ENCODE results near the gene RASGRP2.

The RASGRP2 gene

DNA sequence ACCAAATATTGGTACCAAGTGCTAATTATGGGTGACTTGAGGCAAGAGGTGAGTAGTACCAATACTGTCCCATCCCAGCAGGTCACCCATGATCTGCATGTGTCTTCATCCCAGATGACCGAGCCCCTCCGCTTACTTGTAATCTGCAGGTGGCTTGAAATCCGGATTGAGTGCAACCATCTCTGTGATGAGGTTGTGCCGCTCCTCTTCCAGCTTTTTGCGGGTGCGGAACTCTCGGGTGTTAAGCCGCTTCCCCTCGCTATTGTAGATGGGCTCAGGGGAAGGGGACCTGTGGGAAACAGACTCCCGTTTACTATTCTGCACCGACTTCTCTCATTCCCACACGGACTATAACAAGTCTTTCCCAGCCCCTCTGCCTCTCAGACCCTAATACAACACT lies 26.2 kb upstream of the RASGRP2 start:
- no peak for DNase-seq (ENCODE audit: low spot score)

DNA sequence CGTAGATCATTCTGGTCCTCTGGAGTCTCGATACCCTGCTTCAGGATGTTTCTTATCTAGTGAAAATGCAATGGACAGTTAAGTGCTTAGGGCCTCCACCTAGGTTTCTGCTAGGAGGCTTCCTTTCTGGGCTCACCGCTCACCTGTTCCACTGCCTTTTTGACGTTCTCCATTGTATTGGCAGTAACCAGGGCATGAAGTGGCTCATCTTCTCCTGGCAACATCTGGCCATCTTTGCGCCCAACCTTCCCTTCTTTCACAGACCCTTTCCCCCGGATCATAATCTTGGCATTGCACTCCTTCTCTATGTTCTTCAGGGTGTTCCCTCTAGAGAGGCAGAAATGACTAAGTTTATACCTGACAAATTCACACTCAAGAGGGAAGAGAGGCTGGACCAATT lies 25.3 kb upstream of the RASGRP2 start:
- DNase-seq (ENCODE audit: low spot score) = no peak

DNA sequence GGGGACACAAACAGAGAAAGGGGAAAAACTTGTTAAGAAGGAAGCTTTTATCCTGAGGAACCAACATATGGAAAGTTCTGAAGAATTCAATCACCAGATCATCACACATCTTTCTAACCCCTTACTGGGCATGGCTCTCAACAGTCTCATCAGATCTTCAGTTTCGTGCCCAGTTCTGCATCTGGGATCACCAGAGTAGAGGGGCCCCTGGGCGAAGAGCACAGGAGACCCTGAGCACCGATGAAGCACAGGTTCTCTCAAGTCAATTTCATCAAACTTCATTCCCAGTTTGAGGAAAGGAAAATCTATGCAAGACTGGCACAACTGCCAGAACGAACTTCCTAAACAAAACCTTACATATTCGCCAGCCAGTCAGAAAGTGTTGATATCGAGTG lies 24.4 kb upstream of the RASGRP2 start:
- DNase-seq (ENCODE audit: low spot score) = no peak

DNA sequence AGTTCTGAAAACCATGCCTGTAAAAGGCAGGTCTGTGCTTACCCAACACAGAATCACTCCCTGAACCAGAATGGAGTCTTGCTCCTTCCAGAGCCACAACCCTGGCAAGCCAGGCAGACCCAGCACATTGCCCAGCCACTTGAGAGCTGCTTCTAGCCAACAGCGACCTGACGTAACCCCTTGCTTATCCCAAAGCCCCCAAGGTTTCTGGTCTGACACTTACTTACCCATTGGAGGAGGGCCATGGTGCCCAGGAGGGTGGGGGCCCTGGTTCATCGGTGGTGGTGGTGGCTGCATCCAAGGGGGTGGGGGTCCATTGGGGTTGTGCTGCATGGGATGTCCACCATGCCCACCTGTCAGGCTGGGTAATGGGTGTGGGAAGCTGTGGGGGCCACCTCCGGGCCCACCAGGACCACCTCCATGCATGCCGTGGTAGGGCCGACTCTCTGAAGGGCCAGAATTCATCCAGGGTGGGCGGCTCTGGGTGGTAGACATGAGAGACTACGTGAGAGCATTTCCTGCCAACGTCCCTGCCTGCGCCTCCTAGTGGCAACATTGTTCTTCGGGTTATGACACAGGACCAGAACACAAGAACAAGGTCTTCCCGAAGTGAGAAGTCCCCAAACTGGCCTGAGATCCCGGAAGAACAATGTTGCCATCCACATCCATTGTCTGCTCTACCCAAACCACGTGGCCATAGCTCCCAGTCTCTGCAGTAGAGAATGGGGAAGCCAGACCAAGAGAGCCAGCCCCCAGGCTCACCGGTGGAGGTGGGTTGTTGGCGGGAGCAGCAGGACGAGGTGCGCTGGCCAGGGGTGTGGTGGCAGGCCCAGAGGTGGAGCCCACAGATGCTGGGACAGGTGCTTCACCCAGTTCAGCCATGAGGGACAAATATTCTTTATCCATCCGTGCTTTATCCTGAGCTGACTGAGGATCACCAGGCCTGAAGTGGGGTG lies 23.7 kb upstream of the RASGRP2 start:
- DNase-seq (ENCODE audit: low spot score) = no peak

DNA sequence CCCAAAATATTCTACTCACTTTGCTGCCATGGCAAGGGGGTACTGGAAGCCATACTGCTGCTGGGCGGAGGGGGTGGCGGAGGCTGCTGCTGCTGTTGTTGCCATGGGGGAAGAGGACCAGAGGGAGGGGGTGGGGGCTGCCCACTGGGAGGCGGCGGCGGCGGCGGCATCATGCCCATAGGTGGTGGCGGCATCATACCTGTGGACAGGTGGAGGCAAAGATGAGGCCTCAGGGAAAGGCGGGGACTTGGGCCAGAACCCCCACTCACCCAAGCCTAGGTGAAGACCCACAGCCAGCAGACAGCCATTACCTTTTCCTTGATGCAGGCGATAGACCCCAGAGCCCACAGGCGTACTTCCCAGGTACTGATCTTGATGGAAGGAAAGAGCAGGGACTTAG lies 22.9 kb upstream of the RASGRP2 start:
- DNase-seq (ENCODE audit: low spot score) = no peak

DNA sequence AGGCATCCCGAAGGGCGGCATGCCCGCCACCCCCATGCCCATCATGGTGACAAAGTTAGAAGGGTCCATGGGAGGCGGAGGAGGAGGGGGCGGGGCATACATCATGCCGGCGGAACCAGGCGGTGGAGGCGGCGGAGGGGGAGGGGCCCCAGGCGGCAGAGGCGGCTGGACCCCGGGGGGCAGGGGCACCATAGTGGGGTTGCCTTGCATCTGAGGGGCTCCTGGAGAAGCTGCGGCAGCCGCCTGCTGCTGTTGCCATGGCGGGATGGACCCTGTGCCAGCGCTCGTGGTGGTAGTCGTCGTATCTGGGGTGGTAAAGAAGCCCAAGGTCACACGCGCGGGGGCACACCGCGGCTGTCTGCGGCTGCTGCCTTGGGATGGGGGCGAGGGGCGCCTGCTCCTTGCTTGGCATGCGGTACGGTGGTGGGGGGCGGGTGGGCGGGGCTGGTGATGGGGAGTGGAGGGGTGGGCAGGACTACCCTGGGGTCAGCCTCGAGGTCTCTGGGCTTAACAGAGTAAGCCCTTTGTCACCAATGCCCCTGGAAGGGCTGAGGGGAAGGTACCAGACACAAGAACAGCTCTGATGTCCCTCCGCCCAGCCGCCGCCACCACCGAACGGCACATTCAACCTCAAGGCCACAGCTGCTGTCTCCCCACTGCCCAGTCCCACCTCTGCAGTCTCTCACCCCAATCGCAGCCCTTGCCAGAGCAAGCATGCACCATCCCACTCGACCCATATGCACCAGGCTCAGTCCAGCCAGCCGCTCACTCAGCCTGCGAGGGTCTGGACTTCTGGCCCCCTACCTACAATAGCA lies 22.1 kb upstream of the RASGRP2 start:
- DNase-seq (ENCODE audit: low spot score) = no peak

DNA sequence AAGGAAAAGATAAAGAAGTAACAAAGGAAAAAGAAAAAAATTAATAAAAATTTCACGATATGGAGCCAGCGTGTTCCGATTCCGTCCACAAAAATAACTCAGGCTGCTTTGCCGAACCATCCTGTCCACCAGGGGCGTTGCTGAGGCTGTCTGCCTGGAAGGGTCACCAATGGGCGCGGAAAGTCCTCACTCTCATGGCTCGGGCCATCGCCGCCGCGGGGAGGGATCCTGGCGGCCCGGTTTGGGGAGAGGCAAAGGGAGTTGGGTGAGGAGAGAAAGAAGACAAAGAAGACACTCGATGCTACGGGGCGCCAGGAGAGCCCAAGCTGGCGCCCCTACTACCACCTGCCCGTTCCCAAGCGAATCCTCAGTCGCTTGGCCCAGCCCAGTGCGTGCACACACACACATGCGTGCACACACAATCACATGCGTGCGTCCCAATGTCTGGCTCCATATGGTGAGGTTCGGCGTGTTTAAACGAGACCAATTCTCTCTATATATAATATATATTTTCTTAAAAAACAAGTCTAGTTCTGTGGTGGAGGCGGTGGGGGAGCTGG lies 21.4 kb upstream of the RASGRP2 start:
- no peak for DNase-seq (ENCODE audit: low spot score)

DNA sequence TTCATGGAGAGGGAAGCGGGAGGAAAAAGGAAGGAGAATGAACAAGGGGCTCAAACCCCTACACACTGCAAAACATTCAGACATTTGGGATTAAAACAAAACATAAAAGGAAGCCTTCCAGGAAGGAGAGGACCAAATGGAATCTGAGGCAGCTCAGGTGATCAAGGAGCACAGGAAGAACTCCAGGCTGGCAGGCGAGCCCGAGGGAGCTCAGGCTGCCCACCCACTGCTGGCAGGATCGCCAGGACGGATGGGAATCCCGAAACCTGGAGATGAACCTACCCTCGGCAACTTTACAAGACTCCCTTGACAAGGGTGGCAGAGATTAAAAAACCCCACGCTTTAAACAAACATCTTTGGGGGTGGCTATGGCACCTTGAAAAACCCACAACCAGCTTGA lies 20.8 kb upstream of the RASGRP2 start:
- DNase-seq (ENCODE audit: low spot score) = no peak

DNA sequence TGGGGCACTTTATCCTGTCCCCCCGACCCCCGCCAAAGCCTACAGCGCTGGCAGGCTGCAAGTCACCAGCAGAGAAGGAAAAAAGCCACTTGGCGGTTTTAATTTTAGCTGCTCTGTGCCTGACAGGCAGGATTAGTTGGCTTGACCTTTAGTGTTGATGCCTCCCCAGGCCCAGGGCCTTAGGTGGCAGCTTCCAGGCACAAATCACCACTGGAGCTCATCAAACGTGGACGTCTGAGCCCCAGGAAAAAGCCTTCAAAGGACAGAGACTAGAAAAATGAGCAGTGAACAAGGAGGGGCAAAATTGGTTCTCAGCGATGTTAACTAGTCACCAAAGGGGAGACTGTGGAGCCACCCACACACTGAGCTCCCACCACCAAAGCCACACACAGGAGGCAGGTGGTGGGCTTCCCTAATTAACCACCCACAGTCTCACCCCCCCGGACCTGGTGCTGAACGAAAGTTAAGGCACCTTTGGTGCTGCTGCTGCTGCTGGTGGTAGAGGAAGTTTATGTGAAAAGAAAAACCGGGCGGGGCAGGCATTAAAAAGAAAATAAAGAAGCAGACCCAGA lies 20.2 kb upstream of the RASGRP2 start:
- no peak for DNase-seq (ENCODE audit: low spot score)

DNA sequence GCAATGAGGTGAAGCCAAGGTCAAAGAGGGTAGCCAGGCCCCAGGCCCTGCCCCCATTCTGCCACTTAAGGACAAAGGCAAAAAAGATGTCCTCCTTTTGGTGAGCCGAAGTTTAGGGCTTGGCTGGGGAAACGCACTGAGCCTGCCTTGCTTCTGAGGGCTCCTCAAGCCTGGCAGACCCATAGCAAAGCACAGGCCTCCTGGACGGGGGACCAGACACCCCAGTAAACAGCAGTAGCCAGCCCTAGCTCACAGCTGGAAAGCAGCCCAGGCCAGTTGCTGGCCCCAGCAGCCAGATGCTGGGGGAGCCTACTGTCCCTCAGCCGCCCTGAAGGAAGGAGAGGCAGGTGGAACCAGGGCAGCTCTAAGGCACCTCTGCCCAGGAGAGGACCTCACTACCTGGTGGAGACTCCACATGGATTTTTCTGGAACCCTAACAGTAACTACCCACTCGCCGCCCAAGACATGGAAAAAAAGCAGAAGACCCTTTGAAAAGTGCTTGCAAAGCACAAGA lies 19.6 kb upstream of the RASGRP2 start:
- DNase-seq (ENCODE audit: low spot score) = no peak

DNA sequence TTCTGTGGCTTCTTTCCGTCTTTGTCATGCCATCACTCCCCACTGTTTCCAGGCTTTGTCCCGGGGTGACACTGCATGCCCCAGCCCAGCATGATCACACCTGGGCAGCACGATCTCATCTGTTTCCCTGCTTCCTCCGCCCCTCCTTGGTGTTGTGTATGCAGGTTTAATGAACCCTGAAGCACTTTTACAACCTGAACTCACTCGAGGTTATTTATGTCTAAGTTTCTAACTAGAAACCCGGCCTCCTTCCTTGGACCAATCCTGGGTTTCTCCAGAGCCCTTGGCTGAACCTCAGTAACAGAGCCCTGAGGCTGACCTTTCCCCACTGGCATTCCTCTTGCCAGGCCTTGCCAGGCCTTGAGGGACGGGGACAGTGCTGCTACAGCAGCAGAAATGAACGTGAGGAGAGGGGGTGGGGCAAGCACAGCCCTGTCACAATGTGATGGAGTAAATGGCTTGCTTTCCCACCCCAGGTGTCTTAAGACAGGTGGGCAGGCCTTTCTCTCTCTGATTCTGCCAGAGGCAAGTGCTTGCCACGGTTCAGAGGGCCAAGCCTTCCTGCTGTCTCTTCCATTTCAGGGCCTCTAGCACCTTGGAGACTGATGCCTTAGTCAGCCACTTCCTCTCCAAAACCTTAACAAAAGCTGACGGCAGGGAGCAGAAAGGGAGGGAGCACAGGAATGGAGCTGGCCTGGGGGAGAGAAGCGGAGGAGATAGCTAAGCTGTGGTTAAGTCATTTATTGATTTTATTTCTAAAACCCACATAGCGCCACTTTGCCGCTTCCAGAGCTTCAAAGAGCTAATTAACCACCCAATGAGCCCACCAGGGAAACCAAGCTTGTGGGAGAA lies 19.0 kb upstream of the RASGRP2 start:
- DNase-seq (ENCODE audit: low spot score) = peak; percentile 37

DNA sequence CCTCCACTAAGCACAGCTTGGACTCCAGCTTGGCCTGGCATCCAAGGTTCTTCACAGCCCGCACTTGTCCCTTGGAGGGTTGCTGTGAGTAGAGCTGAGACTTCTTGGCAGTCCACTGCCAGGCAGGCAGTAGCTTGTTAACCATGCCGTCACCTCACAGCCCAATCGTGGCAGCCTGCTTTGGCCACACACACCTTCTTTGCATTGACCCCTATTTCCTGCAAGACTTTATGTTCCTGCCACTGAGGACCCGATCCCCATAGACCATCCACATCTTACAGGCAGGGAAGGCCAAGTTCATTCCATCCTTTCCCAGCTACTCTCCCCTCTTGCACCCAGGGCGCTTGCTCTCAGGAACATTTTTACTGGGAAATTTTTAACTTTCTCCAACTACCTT lies 18.3 kb upstream of the RASGRP2 start:
- DNase-seq (ENCODE audit: low spot score) = peak; percentile 30

DNA sequence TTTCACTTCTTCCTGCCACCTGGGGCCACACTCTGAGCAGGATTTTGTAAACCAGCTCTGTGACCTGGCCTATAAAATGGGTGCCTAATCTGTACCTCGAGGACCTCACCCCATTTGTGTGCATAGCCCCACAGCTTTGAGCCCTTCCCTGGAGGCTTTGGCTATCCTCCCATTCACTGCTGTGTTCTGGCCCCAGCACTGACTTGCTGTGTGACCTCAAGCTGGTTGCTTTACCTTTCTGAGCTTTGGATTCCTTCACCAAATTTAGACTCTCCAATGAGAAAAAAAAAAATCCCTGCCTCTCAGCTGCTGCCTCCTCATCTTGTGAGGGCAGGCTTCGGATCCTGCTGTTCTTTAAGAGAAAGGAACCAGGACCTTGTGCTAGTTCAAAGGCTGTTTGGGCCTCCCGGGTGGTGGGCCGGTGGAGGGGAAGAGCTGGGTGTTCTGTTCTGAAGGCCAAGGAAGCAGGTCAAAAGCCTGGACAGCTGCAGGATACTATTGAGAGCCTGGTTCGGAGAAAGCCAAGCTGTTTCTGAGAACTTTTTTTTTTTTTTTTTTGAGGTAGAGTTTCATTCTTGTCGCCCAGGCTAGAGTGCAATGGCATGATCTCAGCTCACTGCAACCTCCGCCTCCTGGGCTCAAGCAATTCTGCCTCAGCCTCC lies 16.9 kb upstream of the RASGRP2 start:
- DNase-seq (ENCODE audit: low spot score) = no peak

DNA sequence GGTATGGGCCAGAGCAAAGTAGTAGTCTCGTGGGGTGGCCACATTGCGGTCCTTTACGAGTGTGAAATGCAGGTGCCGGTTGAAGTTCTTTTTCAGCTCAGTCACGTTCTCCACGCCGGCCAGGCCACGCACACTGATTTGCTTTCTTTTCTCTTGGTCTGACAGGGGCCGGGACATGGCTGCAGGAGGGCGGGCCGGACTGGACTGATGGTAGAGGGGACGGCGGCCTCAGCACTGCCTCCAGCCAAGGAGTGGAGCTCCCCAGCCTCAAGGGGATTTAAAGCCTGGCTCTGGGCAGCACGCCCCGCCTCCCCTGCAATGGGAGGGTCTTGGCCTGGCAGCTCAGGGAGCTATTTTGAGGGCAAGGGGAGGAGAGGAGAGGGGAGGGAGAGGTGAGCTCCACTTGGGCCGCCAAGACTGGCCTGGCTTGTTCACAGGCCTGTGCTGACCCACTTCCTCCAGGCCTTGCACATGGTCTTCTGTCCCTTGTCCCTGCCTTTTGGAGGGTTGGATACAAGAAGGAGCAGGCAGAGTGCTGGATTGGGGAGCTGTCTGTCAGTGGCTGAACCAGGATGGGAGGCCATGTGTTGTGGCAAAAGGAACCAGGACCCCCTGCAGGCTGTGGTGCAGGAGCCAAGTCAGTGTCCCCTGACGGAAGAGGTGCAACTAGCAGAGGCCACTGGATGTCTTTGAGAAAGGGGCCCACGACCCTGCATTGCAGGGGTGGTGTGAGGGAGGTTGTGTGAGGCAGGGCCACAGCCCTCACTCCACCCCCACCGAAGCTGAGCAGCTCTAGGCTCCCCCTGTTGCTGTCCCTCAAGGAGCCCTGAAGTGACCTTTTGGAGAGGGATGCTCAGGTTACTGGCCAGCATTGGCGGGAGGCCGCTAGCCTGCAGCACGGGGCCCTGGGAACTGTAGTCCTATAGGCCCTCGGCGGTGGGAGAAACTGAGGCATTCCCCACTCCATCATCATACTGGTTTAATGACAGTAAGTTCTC lies 16.1 kb upstream of the RASGRP2 start, which contains the start of gene PYGM:
TSS of gene PYGM (minus strand) at position 253 of the 998 bp plus-strand sequence. CDS start at position 177, 76 bp downstream.
- peak; percentile 73 for DNase-seq (ENCODE audit: low spot score)

DNA sequence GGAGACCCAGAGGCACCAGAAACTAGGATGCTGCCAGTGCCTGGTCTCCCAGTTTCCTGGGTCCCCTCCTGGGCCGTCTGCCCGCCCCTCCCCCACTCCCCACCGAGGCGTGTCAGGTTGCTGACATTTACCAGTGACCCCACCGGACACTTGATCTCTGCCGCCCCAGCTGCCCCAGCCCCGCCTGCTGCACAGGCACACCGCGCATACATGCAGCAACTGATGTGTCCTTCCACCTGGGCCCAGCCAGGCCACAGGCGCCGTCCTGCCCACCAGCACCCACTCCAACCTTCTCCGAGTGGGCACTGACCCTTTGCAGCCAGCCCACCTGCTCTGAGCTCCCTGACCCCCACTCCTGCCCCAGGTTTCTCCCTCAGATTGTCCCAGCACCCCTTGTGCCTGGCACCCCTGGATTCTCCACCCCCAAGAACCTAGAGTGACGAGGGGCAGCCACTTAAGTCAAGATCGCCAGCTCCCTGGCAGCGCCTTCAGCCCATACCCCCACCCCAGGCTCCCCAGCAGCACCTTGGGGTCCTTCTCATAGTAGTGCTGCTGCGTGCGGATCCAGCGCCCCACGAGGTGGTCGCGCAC lies 15.3 kb upstream of the RASGRP2 start:
- no peak for DNase-seq (ENCODE audit: low spot score)

DNA sequence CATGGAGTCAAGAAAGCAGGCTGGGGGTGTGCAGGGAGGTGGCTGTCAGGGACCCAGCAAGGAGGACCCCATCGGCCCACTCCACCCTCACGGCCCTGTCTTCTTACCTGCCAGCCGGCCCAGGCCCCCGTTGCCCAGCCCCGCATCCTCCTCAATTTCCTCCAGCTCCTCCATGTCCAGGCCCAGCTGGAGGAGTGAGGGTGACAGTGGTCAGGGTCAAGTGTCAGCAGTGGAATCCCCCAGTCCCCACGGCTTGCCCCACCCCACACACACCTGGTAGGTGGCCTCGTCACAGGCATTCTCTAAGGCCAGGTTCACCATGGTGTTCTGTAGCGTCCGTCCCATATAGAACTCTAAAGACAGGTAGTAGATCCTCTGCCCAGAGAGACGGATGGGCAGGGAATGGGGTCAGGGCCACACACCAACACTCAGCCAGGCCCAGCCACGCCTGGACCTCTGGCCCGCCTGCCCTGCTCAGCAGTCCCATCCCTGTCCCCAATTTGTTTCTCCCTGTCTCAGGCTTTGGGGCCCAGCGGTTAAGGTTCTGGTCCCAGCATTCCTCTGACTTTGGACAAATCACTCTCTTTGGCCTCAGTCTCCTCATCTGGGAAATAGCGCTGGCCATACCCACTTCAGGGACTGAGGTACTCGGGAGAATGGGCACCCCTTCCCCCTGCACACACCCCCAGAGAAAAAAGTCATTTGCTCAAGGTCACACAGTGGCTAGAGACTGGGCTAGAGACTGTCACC lies 14.6 kb upstream of the RASGRP2 start:
- no peak for DNase-seq (ENCODE audit: low spot score)

DNA sequence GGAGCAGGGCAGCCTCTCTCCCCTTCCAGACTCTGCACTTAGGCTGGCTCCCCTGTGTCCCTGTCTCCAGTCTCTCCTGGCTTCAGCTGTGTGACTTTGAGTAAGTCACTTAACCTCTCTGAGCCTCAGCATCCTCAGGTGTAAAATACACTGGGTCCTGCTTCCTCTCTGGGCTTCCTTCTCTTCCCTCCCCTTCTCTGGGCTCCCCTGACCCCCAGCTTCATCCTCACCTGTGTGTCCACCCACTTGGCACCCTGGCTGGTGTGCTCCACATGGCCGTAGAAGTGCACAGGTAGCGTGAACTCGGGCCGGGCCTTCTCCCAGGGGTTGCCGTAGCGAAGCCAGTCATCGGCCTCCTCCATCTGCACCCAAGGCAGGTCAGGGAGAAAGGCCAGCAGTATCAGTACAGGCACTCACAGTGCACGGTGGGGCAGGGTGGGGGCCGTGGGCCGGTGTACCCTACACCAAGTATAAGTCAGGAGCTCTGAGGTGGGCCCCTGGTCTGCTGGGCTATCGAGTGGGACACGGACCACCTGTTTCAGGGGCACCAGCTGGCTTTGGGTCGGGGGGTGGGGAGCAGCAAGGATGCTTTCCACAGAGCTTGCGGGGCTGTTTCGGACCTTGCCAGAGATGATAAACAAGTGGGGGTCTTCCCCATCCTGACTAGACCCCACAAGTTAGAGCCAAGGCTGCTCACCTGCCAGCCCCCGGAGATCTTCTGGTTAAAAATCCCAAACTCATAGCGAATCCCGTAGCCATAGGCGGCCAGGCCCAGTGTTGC lies 13.8 kb upstream of the RASGRP2 start:
- no peak for DNase-seq (ENCODE audit: low spot score)

Data from globus pallidus (tissue), 1 donor.